Retina (tissue), 1 donor: ENCODE measurements around the gene SV2A.
"Not testable (repeated sequence)": the region's sequence is repeated elsewhere in the genome, so short reads cannot be mapped to it uniquely, and the experiment has no call there.

Experiments
- DNase-seq: peaks from one replicate; pipeline ENCODE4 v3.0.0-alpha.2; 2016

Gene SV2A

GRCh38 chr1:149927563-149928400, 10.1 kb upstream of the SV2A start, which contains the start of gene SF3B4:
Gene SF3B4, minus strand, starts transcription at chr1:149927803. Its CDS starts 44 bp downstream, at chr1:149927759.
- DNase-seq: peak; percentile 98

DNA sequence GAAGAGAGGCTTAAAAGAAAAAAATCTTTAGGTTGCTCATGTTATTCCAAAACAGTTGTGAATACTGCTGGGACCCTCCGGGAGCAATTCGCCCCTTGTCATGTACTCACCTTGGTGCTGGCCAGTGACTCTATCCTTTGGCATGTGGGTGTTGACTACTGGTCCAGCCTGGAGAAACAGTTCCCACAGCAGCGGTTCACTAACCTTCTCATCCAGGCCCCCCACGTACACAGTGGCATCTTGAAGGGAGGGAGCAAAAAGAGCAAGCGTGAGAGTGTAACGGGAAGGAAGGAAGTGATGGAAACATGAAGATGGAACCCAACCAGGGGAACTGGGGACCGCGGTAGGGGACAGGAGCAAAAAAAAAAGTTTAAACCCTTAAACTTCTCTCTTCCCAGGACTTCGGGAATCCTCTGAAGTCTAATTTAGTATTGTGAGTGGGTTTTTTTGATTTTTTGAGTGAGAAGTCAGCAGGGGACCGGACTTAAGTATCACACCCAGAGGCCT, 9.5 kb upstream of the SV2A start:
- DNase-seq: no peak

GRCh38 chr1:149926296-149926695, 8.7 kb upstream of the SV2A start:
- DNase-seq: no peak

- DNase-seq: no peak
These were observed 8.1 kb upstream of the SV2A start for GRCh38 chr1:149925751-149926150.

DNA sequence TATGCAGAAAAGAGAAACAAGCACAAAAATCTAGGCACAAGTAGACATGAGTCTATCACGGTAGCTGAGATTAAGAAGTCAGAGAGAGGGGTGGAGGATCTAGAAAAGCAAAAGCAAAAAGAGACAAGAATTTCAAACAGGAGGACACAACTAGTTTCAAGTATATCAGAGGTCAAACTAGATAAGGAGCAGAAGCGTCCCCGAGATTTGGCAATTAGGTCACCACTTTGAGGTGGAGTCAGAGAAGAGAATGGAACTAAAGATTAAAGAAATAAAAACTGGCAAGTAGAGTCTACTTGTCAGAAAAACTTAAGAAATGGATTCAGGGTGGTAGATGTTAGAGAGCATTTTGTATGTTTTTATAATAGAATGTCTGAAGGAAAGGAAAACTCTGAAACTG, 7.7 kb upstream of the SV2A start:
- no peak for DNase-seq

DNA sequence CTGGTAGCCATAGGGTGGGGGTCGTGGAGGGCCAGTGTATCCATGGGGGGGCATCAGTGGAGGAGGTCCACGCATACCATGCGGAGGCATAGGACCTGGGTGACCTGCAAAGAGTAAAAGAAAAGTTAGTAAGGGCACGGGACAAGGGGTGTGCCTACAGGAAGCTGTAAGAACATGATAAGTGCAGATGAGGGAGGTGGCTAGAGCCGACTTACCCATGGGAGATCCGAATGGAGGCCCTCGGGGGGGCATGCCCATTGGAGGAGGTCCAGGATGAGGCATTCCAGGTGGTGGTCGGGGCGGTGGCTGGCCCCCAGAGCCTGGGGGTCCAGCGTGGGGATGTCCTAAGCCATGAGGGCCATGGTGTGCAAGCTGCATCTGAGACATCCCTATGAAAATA, 6.0 kb upstream of the SV2A start:
- no peak for DNase-seq

GRCh38 chr1:149916898-149917252, 769 bp downstream of the SV2A start:
- peak; percentile 13 for DNase-seq

DNA sequence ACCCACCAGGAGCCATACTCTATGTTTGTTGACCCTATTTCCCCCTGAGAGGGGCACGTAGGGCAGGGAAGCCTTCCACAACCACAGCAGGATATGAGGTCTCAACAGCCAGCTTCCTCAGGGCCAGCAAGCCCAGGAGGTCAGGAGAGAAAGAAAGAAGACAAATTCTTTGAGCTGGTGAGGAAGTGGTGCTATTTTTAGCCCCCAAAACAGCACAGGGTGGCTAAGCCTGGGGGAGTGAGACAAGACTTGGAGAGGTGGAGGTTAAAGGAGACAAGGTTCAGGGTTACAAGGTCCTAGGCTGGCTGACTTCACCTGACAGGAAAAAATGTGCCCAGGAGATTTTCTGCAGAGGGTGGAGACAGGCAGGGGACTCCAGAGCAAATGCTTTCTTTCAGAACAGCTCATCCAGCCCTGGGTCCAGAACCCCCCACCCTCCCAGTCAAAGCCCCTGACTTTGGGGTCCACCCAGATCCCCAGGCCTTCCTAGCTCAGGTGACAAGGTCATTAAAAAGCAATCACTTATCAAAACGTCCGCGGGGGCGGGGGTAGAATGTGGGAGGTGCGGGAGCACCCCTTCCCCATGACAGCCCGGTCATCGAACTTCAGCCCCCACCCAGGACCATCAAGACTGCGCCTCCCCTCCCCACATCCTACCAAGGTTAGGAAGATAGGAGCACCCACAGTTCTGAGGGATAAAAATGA, 1.3 kb downstream of the SV2A start:
- peak; percentile 10 for DNase-seq

- DNase-seq: peak; percentile 68
These were observed 2.0 kb downstream of the SV2A start for GRCh38 chr1:149915429-149916192.

GRCh38 chr1:149914545-149914944, 3.1 kb downstream of the SV2A start:
- no peak for DNase-seq

- no peak for DNase-seq
These were observed 11.0 kb downstream of the SV2A start for GRCh38 chr1:149906570-149907075.

DNA sequence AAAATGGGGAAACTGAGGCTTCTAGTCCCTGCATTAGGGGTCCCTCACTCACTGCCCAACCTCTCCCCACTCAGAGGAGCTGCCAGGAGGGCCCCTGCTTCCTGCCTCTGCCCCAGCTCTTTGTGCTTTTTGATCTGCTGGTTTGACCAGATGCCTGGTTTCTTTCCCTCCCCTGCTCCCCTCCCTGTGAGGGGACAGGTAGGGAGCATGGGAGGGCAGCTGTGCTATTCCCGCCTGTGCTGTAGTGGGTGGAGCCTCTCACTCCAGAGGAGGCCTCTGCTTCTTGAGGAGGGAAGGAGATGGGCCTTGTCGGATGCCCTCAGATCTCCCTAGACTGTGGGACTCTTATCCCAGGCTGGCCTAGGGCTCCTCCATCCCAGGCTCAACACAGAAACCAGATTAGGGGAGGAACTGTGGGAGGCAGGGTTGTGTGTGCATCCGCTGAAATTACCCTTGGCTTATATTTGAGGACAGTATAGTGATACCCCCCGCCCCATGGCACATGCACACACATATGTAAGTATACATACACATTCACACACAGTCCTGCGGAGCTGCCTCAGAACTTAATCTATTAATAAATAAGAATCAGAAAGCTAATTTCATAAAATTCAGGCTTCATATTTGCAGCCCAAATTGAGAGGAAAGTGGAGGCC, 13.7 kb downstream of the SV2A start:
- no peak for DNase-seq

DNA sequence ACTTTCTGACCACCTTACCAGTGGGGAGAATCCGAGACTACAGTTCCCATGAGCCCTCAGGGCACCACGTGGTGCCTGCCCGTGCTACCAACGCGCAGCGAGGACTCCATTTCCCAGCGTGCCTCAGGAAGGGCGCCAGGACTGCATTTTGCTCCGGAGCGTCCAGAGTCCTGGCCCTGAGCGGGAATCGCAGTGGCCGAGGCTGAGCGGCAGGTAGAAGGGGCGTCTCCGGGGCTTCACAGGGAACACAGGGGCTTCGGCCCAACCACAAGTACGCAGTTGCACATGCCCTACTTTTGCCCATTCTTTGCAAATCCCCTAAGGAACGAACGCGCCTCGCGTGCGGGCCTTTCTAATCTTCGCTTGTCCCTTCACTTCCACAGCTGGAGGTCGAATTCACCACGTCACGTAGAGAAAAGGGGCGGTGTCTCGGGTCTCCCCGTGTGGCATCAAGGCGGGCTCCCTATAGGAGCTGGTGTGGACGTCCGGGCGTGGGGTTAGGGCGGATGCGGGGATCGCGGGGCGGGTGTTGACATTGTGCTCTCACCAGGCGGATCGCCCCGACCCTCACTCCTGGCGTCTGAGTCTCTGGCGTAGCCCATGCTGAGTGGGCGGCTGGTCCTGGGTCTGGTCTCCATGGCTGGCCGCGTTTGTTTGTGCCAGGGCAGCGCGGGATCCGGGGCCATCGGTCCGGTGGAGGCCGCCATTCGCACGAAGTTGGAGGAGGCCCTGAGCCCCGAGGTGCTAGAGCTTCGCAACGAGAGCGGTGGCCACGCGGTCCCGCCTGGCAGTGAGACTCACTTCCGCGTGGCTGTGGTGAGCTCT, 18.0 kb downstream of the SV2A start, which contains the start of gene BOLA1:
Gene BOLA1, plus strand, starts transcription at position 109 of the 825 bp plus-strand sequence. Its CDS starts 492 bp downstream, at position 601.
- DNase-seq: peak; percentile 97

- DNase-seq: no peak
These were observed 21.1 kb downstream of the SV2A start for GRCh38 chr1:149896575-149896974.

GRCh38 chr1:149888999-149889289, 28.7 kb downstream of the SV2A start:
- no peak for DNase-seq

GRCh38 chr1:149888247-149888998, 29.2 kb downstream of the SV2A start:
- peak; percentile 92 for DNase-seq

DNA sequence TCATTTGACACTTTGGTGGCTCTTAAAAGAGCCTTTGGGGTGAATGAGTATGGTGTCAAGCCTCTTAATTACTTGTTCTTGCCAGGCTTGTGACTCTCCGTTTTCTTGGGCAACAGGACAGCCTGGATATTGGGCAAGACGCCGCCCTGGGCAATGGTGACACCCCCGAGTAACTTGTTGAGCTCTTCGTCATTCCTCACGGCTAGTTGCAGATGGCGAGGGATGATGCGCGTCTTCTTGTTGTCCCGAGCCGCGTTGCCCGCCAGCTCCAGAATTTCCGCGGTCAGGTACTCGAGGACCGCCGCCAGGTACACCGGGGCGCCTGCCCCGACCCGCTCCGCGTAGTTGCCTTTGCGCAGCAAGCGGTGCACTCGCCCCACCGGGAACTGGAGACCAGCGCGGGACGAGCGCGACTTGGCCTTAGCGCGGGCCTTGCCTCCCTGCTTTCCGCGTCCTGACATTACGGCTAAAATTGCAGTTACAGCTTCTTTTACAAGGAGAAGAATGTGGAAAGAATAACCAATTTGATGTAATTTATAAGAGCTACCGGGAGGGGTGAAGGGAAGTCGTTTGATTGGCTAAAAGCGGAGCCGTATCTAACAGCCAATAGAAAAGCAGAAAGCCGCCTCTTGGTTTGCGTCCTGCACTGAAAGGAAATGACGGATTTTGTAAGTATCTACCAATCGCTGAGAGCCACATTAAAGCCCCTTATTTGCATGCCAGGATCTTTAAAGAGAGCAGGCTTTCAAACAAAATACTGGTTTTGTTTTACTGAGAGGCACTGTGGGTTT, 30.0 kb downstream of the SV2A start:
- DNase-seq: peak; percentile 93

DNA sequence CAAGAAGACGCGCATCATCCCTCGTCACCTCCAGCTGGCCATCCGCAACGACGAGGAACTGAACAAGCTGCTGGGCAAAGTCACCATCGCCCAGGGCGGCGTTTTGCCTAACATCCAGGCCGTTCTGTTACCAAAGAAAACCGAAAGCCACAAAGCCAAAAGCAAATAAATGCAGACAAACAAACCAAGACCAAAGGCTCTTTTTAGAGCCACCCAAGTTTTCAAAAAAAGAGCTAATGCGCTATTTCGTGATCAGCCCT, 30.5 kb downstream of the SV2A start:
- DNase-seq: not testable (repeated sequence)

DNA sequence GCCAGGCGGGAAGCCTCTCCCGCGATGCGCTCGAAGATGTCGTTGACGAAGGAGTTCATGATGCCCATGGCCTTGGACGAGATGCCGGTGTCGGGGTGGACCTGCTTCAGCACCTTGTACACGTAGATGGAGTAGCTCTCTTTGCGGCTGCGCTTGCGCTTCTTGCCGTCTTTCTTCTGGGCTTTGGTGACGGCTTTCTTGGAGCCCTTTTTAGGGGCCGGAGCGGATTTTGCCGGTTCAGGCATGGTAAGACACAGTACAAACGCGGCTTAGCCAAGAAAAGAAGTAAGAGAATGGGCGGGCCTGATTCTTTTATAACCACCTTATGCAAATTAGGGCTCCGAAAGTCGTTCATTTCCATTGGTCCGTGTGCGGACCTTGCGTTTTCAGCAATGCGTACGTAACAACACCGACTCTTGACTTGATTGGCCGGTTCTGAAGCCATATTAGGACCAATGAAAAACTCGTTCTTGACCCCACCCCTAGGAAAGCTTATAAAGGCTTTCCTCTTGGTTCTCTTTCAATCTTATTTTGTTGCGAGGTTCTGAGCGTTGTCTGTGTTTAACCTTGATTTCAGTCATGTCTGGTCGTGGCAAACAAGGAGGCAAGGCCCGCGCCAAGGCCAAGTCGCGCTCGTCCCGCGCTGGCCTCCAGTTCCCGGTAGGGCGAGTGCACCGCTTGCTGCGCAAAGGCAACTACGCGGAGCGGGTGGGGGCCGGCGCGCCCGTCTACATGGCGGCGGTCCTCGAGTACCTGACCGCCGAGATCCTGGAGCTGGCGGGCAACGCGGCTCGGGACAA, 31.0 kb downstream of the SV2A start:
- peak; percentile 96 for DNase-seq

DNA sequence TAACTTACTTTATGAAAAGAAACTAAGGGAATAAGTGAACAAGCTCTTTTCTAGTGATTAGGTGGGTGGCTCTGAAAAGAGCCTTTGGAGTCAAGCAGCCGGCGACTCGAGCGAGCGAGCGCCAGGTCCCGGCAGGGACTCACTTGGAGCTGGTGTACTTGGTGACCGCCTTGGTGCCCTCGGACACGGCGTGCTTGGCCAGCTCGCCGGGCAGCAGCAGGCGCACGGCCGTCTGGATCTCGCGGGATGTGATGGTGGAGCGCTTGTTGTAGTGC, 31.6 kb downstream of the SV2A start:
- not testable (repeated sequence) for DNase-seq
